GM13977 (cell line): ENCODE measurements around the gene PSMB7.

Experiments used
- DNase-seq: peaks from one replicate; pipeline ENCODE4 v3.0.0; 2012; ENCODE audit warnings: low spot score
- in situ Hi-C: fragments of 300-500 bp; cut with MboI; formaldehyde crosslinking; loops from one replicate; pipeline ENCODE4 v1.12.0; 2022; ENCODE audit warnings: low sequenced_read_pairs, low pct_unique_long_range_greater_than_20kb, mixed read lengths, inconsistent platforms; ENCODE audit not compliant: unreplicated experiment
- TF ChIP-seq, protein P1 (sequence below): IDR thresholded peaks from 2 replicates; pipeline ENCODE4 v1.5.1; 2012; ENCODE audit warnings: mild to moderate bottlenecking, control low read depth; ENCODE audit not compliant: insufficient read depth; ENCODE audit errors: extremely low read depth, missing control alignments

The PSMB7 gene

DNA sequence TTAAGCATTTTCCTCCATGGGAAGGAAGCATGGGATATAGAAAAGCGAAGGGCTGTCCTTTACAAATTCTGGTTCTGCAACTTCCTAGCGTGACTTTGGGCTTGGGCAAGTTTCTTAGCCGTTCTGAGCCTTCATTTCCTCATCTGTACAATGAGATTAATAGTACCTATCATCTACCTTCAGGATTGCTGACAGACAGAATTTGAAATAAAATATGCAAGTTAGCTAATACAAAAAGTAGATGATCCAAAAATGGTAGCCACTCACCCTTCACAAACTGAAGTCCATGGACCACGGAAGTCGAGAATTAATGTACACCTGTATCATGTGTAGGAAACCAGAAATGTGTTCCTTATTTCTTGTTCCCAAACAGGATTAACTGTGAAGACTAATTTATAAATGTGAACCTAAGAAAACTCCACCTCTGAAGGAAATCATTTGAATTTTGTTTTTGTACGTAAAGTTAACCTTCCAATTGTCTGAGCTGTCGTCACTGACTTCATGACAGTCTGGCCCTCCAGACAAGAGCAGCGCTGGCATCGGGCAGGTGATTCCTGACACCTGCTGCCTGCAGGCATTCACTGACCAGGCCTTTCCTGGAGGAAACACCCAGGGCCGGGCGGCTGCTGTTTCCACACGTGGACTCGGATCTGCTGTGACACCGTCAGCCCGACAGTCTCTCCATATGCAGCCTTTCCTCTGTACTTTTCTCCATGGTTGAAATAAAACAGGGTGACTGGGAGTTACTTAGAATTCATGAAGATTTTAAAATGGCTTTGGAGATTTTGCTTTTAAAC lies 63.4 kb downstream of the PSMB7 start:
- in situ Hi-C loops = no loop called here

DNA sequence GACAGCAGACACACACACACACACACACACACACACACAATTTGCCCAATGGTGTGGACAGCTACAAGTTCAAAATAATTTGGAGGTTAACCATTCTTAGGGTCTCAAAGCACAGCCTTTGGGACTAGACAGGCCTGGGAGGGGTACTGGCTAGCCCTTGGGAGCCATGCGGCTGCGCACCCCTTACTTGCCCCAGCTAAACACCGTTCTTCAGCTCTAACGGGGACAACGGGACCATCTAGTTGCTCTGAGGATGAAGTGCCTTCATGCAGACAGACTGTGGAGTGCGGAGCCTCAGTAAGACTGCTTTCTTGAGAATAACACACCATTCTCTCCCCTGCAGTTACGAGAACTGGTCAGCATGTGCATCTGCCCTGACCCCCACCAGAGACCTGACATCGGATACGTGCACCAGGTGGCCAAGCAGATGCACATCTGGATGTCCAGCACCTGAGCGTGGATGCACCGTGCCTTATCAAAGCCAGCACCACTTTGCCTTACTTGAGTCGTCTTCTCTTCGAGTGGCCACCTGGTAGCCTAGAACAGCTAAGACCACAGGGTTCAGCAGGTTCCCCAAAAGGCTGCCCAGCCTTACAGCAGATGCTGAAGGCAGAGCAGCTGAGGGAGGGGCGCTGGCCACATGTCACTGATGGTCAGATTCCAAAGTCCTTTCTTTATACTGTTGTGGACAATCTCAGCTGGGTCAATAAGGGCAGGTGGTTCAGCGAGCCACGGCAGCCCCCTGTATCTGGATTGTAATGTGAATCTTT lies 64.6 kb downstream of the PSMB7 start:
- in situ Hi-C loops = no loop called here
- TF ChIP-seq, protein P1, sequence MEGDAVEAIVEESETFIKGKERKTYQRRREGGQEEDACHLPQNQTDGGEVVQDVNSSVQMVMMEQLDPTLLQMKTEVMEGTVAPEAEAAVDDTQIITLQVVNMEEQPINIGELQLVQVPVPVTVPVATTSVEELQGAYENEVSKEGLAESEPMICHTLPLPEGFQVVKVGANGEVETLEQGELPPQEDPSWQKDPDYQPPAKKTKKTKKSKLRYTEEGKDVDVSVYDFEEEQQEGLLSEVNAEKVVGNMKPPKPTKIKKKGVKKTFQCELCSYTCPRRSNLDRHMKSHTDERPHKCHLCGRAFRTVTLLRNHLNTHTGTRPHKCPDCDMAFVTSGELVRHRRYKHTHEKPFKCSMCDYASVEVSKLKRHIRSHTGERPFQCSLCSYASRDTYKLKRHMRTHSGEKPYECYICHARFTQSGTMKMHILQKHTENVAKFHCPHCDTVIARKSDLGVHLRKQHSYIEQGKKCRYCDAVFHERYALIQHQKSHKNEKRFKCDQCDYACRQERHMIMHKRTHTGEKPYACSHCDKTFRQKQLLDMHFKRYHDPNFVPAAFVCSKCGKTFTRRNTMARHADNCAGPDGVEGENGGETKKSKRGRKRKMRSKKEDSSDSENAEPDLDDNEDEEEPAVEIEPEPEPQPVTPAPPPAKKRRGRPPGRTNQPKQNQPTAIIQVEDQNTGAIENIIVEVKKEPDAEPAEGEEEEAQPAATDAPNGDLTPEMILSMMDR = no peak
- no peak for DNase-seq

More for the DNA sequence above, 63.4 kb downstream of the PSMB7 start:
- no peak for DNase-seq
- TF ChIP-seq, protein P1 = no peak

DNA sequence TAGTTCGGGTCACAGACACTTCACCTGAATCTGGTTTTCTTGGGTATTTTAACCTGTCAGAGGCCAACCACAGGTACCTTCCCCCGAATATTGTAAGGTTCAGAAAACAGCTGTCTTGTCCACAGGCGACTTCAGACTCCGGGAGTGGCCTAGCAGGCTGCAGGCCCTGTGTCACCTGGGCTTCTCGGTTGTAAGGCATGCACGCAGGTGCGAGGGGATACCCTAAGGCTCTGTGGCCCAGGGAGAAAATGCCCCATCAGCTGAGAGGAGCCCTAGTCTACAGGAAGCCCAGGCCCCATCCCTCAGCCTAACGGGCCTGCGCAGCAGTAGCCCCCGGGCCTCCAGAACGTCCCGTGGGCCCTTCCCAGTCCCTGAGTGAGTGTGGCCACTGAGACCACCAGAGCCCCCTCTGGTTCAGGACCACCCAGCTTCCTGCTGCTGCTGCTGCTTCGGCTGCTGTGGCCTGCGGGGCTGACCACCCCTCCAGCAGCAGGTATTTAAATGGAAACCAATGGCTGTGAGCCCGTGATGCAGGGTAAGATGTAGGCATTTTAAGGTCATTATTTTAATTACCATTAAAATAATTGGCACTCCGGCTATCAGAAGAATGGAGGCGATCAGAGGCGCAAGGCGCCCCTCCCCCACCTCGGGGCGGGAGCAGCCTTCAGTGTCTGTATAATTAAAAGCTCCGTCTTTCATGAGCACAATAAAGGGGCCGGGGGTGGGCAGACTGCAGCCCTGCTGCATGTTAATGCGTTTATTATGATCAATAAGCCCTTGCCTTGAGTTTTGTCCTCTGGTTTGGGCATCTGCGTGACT lies 65.4 kb downstream of the PSMB7 start:
- no peak for DNase-seq
- TF ChIP-seq, protein P1 = no peak
- in situ Hi-C loops = no loop called here

DNA sequence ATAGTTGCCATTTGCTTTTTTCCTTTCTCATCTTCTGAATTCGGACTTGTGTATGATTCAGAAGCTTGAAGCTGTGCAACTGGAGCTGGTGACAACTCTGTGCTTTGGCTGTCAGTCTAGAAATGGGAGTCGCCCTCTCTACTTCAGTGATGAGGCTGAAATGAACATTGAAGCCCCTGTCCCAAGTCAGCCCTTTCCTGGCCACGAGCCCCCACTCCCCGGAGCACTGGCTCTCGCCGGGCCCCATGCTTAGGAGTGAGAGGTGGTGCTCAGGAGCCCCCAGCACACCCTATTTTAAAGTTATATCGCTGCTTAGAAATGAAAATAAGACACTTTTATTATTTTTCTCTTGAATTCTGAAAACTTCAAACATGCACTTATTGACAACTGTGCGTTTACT lies 66.0 kb downstream of the PSMB7 start:
- in situ Hi-C loops = no loop called here
- TF ChIP-seq, protein P1 = no peak
- DNase-seq = peak; percentile 13

DNA sequence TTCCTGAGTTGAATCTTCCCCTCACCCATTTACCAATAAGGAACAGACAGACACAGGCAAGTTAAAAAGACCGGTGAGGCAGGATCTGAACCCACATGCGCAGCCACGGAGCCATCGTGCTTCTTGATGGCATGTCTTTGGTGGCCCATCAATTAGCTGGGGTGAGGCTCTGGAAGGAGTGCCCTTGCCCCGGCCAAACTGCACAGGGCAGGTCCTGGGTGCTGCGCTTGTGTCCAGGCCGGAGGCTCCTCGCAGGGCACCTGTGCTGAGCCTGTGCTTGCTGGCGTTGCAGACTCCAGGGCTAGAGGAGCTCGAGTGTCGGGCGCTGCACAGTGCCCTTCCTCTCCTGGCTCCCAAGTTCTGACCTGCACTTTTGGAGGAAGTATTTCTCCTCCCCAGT lies 66.4 kb downstream of the PSMB7 start:
- peak; percentile 10 for DNase-seq
- TF ChIP-seq, protein P1 = no peak
- in situ Hi-C loops = no loop called here

DNA sequence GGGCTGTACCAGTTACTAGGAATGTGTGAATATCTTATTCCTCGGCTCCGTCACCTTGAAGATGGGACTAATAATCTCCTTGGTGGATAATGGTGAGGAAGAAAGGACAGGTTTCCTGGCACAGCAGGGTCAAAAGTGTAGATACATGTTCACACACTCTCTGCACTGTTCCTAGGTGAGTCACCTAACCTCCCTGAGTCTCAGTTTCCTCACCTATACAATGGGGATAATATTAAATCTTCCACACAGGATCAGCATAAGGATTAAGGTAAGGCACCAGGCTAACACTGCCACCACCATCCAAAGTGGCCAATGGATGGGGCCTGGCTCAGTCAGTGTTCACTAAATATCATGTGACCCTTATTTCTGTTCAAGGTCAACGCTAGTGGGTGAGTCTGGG lies 66.9 kb downstream of the PSMB7 start:
- in situ Hi-C loops = no loop called here
- peak; percentile 9 for DNase-seq
- TF ChIP-seq, protein P1 = no peak
